GM23338 (cell line): ENCODE measurements around the gene OR52W1. TPM values are rescaled to one million over a fixed set of nuclear protein-coding genes. Genes with fewer than 3 reads are reported as not detected.

Experiments used
- ATAC-seq: fragments of 200-7000 bp; cut with Tn5 transposase; 3 replicates; pipeline ENCODE4 v1.9.1; 2020
- DNase-seq: peaks from one replicate; pipeline ENCODE4 v3.0.0-alpha.2; 2015; ENCODE audit warnings: low spot score
- H2AFZ ChIP-seq: fragments of 200-600 bp; sonication (generic); 2 replicates; pipeline ENCODE4 v1.8.0; 2016; ENCODE audit warnings: antibody characterized with exemption, mild to moderate bottlenecking, moderate library complexity
- H3F3A ChIP-seq: fragments of 200-600 bp; sonication (generic); replicated peaks from 2 replicates; pipeline ENCODE4 v1.8.0; 2017; ENCODE audit warnings: antibody characterized with exemption, mixed run types, low read depth
- H3K27ac ChIP-seq: fragments of 200-600 bp; sonication (generic); 2 replicates; pipeline ENCODE4 v1.6.1; 2016; ENCODE audit warnings: low read depth
- H3K27me3 ChIP-seq: fragments of 200-600 bp; sonication (generic); 2 replicates; pipeline ENCODE4 v1.8.0; 2016; ENCODE audit warnings: mild to moderate bottlenecking, mixed run types, moderate library complexity; ENCODE audit not compliant: insufficient read depth
- H3K36me3 ChIP-seq: fragments of 200-600 bp; sonication (generic); 2 replicates; pipeline ENCODE4 v1.8.0; 2016; ENCODE audit warnings: mild to moderate bottlenecking; ENCODE audit not compliant: insufficient read depth
- H3K4me1 ChIP-seq: fragments of 200-600 bp; sonication (generic); 2 replicates; pipeline ENCODE4 v1.8.0; 2016; ENCODE audit warnings: mild to moderate bottlenecking, moderate library complexity; ENCODE audit not compliant: insufficient read depth
- H3K4me2 ChIP-seq: fragments of 200-600 bp; sonication (generic); 2 replicates; pipeline ENCODE4 v1.7.1; 2017; ENCODE audit warnings: mixed run types
- H3K4me3 ChIP-seq: fragments of 200-600 bp; sonication (generic); 2 replicates; pipeline ENCODE4 v1.6.1; 2016; ENCODE audit warnings: mixed run types
- H3K79me2 ChIP-seq: fragments of 200-600 bp; sonication (generic); replicated peaks from 2 replicates; pipeline ENCODE4 v1.8.0; 2017; ENCODE audit warnings: mild to moderate bottlenecking; ENCODE audit not compliant: insufficient read depth
- H3K9me2 ChIP-seq: fragments of 200-600 bp; sonication (generic); 2 replicates; pipeline ENCODE4 v1.8.0; 2017; ENCODE audit not compliant: insufficient read depth
- H4K20me1 ChIP-seq: fragments of 200-600 bp; sonication (generic); replicated peaks from 2 replicates; pipeline ENCODE4 v1.8.0; 2017; ENCODE audit warnings: mild to moderate bottlenecking; ENCODE audit not compliant: insufficient read depth
- H3K27ac Mint-ChIP-seq: 2 replicates; pipeline ENCODE4 v1.8.0; 2020; ENCODE audit warnings: inconsistent platforms, mild to moderate bottlenecking, moderate library complexity, mixed read lengths
- H3K27me3 Mint-ChIP-seq: 3 replicates; pipeline ENCODE4 v1.8.0; 2022; ENCODE audit warnings: low read depth, mild to moderate bottlenecking, moderate library complexity, mixed read lengths, inconsistent platforms; ENCODE audit not compliant: insufficient read depth, poor library complexity
- H3K36me3 Mint-ChIP-seq: 3 replicates; pipeline ENCODE4 v1.8.0; 2021; ENCODE audit warnings: low read depth, mild to moderate bottlenecking, inconsistent platforms, moderate library complexity, mixed read lengths
- H3K4me1 Mint-ChIP-seq: 3 replicates; pipeline ENCODE4 v1.8.0; 2020; ENCODE audit warnings: mild to moderate bottlenecking, inconsistent platforms, mixed read lengths
- H3K4me3 Mint-ChIP-seq: 3 replicates; pipeline ENCODE4 v1.8.0; 2021; ENCODE audit warnings: moderate library complexity, mild to moderate bottlenecking, inconsistent platforms, mixed read lengths
- H3K9me3 Mint-ChIP-seq: 3 replicates; pipeline ENCODE4 v1.8.0; 2020; ENCODE audit warnings: moderate library complexity, mild to moderate bottlenecking, inconsistent platforms, mixed read lengths
- CREB1 ChIP-seq: fragments of 250-450 bp; sonication (Bioruptor Pico); IDR thresholded peaks from 2 replicates; pipeline ENCODE4 v1.5.0; 2020; ENCODE audit warnings: low read depth, mild to moderate bottlenecking, moderate library complexity
- ETS1 ChIP-seq: IDR thresholded peaks from 2 replicates; pipeline ENCODE4 v1.6.1; 2016; ENCODE audit warnings: antibody characterized with exemption
- EZH2phosphoT487 ChIP-seq: fragments of 200-600 bp; sonication (generic); IDR thresholded peaks from one replicate; pipeline ENCODE4 v1.8.1; 2018; ENCODE audit warnings: antibody characterized with exemption; ENCODE audit not compliant: unreplicated experiment
- JUNB ChIP-seq: IDR thresholded peaks from one replicate; pipeline ENCODE4 v1.6.1; 2016; ENCODE audit warnings: antibody characterized with exemption; ENCODE audit not compliant: unreplicated experiment
- POLR2AphosphoS5 ChIP-seq: IDR thresholded peaks from 2 replicates; pipeline ENCODE4 v1.6.1; 2016; ENCODE audit warnings: antibody characterized with exemption, low read depth
- REST ChIP-seq: IDR thresholded peaks from one replicate; pipeline ENCODE4 v1.6.1; 2018; ENCODE audit warnings: antibody characterized with exemption; ENCODE audit not compliant: unreplicated experiment
- STAT1 ChIP-seq: IDR thresholded peaks from one replicate; pipeline ENCODE4 v1.6.1; 2016; ENCODE audit warnings: antibody characterized with exemption; ENCODE audit not compliant: unreplicated experiment
- polyA plus RNA-seq: library from polyadenylated mRNA; unstranded; fragments of >200 nt; fragmentation: Nextera tagmentation; extraction: Ambion mirVana; gene quantifications from 2 replicates; pipeline ENCODE4 v1.2.1, GENCODE V29; 2016
- total RNA-seq: library from RNA; depleted of rRNA; stranded (reverse); fragments of >200 nt; shearing (Covaris generic); gene quantifications from 2 replicates; pipeline ENCODE4 v1.2.3, GENCODE V29; 2014
- TF ChIP-seq, protein P1 (sequence below): fragments of 250-450 bp; sonication (Bioruptor Pico); IDR thresholded peaks from 2 replicates; pipeline ENCODE4 v1.5.0; 2020; ENCODE audit warnings: mild to moderate bottlenecking, moderate library complexity

The OR52W1 gene
- total and polyA plus RNA-seq, 2 experiments from 2014 or later, result not detected

- TF ChIP-seq REST, result no peak
- TF ChIP-seq ETS1, result no peak
Observed at GRCh38 chr11:6223854-6224253, 24.8 kb downstream of the OR52W1 start (continued).

DNA sequence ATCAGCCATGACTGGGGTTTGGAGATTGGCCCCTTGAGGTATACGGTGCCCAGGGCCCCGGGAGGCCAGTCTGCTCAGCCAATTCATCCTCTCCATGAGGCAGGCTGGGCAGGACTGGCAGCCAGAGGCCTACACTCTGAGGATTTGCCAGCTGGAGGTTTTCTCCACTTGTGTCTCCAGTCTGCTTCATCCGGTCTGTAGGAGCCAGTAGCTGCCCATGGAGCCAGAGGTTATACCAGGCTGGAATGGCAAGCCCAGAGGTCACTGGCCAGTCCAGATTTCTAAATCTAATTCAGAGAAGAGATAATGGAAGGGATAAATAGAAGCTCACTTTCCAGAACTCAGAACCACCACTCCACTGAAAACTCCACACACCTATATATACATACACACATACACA is 25.4 kb downstream of the OR52W1 start:
- Histone ChIP-seq H3K4me3 (no peak overlapping the region), H3K79me2 (peaks cover 38% of the 10 kb centered on the region), H3K27me3 (no peaks in the 10 kb centered on the region), H3K36me3 (peaks cover 5% of the 10 kb centered on the region; the same call in 1 of the 2 replicates), H3K27ac (no peak overlapping the region), H3F3A (no peaks in the 10 kb centered on the region), H3K4me1 (no peaks in the 10 kb centered on the region), H2AFZ (no peak overlapping the region), H4K20me1 (peaks cover 35% of the 10 kb centered on the region), H3K9me2 (no peaks in the 10 kb centered on the region), H3K4me2 (no peak overlapping the region)
- no peaks in the 10 kb centered on the region for H3K4me1 Mint-ChIP-seq
- H3K27me3 Mint-ChIP-seq, result no peaks in the 10 kb centered on the region
- ATAC-seq (no peak), DNase-seq (no peak)
- H3K27ac Mint-ChIP-seq, result no peak overlapping the region
- H3K9me3 Mint-ChIP-seq, result no peaks in the 10 kb centered on the region
- no peak overlapping the region for H3K4me3 Mint-ChIP-seq
- H3K36me3 Mint-ChIP-seq, result peaks cover 8% of the 10 kb centered on the region; the same call in 2 of the 3 replicates
- TF ChIP-seq ETS1, result no peak
- no peak for TF ChIP-seq POLR2AphosphoS5
- TF ChIP-seq STAT1, result no peak

- no peak for ATAC-seq
- H3K36me3 Mint-ChIP-seq, result peaks cover 8% of the 10 kb centered on the region; the same call in 2 of the 3 replicates
- H3K4me1 Mint-ChIP-seq, result no peaks in the 10 kb centered on the region
- H3F3A ChIP-seq, result no peaks in the 10 kb centered on the region
- H2AFZ ChIP-seq, result no peak overlapping the region
- H3K79me2 ChIP-seq, result peaks cover 44% of the 10 kb centered on the region
- H3K36me3 ChIP-seq, result peaks cover under 1% of the 10 kb centered on the region; the same call in 1 of the 2 replicates
- no peak overlapping the region for H3K27ac ChIP-seq
- H3K4me3 ChIP-seq, result no peak overlapping the region
- no peaks in the 10 kb centered on the region for H3K9me3 Mint-ChIP-seq
- no peak for DNase-seq
- no peak overlapping the region for H3K4me3 Mint-ChIP-seq
- H3K4me2 ChIP-seq, result no peak overlapping the region
- peaks cover 41% of the 10 kb centered on the region for H4K20me1 ChIP-seq
- no peaks in the 10 kb centered on the region for H3K9me2 ChIP-seq
- no peak overlapping the region for H3K27ac Mint-ChIP-seq
- no peaks in the 10 kb centered on the region for H3K27me3 ChIP-seq
- no peaks in the 10 kb centered on the region for H3K4me1 ChIP-seq
- H3K27me3 Mint-ChIP-seq, result no peaks in the 10 kb centered on the region
- TF ChIP-seq POLR2AphosphoS5 (no peak), STAT1 (no peak), CREB1 (CRISPR knock-in tag) (no peak), EZH2phosphoT487 (no peak), JUNB (no peak)
- TF ChIP-seq, protein P1, sequence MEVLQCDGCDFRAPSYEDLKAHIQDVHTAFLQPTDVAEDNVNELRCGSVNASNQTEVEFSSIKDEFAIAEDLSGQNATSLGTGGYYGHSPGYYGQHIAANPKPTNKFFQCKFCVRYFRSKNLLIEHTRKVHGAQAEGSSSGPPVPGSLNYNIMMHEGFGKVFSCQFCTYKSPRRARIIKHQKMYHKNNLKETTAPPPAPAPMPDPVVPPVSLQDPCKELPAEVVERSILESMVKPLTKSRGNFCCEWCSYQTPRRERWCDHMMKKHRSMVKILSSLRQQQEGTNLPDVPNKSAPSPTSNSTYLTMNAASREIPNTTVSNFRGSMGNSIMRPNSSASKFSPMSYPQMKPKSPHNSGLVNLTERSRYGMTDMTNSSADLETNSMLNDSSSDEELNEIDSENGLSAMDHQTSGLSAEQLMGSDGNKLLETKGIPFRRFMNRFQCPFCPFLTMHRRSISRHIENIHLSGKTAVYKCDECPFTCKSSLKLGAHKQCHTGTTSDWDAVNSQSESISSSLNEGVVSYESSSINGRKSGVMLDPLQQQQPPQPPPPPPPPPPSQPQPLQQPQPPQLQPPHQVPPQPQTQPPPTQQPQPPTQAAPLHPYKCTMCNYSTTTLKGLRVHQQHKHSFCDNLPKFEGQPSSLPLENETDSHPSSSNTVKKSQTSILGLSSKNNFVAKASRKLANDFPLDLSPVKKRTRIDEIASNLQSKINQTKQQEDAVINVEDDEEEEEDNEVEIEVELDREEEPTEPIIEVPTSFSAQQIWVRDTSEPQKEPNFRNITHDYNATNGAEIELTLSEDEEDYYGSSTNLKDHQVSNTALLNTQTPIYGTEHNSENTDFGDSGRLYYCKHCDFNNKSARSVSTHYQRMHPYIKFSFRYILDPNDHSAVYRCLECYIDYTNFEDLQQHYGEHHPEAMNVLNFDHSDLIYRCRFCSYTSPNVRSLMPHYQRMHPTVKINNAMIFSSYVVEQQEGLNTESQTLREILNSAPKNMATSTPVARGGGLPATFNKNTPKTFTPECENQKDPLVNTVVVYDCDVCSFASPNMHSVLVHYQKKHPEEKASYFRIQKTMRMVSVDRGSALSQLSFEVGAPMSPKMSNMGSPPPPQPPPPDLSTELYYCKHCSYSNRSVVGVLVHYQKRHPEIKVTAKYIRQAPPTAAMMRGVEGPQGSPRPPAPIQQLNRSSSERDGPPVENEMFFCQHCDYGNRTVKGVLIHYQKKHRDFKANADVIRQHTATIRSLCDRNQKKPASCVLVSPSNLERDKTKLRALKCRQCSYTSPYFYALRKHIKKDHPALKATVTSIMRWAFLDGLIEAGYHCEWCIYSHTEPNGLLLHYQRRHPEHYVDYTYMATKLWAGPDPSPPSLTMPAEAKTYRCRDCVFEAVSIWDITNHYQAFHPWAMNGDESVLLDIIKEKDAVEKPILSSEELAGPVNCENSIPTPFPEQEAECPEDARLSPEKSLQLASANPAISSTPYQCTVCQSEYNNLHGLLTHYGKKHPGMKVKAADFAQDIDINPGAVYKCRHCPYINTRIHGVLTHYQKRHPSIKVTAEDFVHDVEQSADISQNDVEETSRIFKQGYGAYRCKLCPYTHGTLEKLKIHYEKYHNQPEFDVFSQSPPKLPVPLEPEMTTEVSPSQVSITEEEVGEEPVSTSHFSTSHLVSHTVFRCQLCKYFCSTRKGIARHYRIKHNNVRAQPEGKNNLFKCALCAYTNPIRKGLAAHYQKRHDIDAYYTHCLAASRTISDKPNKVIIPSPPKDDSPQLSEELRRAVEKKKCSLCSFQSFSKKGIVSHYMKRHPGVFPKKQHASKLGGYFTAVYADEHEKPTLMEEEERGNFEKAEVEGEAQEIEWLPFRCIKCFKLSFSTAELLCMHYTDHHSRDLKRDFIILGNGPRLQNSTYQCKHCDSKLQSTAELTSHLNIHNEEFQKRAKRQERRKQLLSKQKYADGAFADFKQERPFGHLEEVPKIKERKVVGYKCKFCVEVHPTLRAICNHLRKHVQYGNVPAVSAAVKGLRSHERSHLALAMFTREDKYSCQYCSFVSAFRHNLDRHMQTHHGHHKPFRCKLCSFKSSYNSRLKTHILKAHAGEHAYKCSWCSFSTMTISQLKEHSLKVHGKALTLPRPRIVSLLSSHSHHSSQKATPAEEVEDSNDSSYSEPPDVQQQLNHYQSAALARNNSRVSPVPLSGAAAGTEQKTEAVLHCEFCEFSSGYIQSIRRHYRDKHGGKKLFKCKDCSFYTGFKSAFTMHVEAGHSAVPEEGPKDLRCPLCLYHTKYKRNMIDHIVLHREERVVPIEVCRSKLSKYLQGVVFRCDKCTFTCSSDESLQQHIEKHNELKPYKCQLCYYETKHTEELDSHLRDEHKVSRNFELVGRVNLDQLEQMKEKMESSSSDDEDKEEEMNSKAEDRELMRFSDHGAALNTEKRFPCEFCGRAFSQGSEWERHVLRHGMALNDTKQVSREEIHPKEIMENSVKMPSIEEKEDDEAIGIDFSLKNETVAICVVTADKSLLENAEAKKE (CRISPR knock-in tag), result no peak
Observed at GRCh38 chr11:6225024-6225423, 26.0 kb downstream of the OR52W1 start.
